Tibial nerve (tissue), 4 donors: Measurements from ENCODE around the gene GYPC. TPM values are rescaled to one million over a fixed set of nuclear protein-coding genes. Genes with fewer than 3 reads are reported as not detected.

ENCODE experiments used
- DNase-seq, 2 donors: peaks; one replicate each; pipeline ENCODE4 v3.0.0-alpha.2; 2019; ENCODE audit warnings: low spot score in 2 of 2
- H3K27ac ChIP-seq, 4 donors: fragments of 200-600 bp; sonication (generic) in 3 of 4; one replicate each; pipeline ENCODE4 v1.5.1; 2017 to 2019; ENCODE audit warnings: mild to moderate bottlenecking in 1 of 4
- H3K27me3 ChIP-seq, 2 donors: fragments of 200-600 bp; sonication (generic) in 1 of 2; one replicate each; pipeline versions ENCODE4 v1.5.1 to v1.6.0; 2017 to 2019
- H3K36me3 ChIP-seq, 3 donors: fragments of 200-600 bp; sonication (generic); one replicate each; pipeline ENCODE4 v1.5.1; 2018 to 2019
- H3K4me1 ChIP-seq, 4 donors: fragments of 200-600 bp; sonication (generic) in 3 of 4; one replicate each; pipeline ENCODE4 v1.5.1; 2017 to 2019
- H3K4me3 ChIP-seq, 4 donors: fragments of 200-600 bp; sonication (generic) in 3 of 4; one replicate each; pipeline ENCODE4 v1.5.1; 2017 to 2019; ENCODE audit warnings: mild to moderate bottlenecking in 1 of 4, moderate library complexity in 1 of 4
- H3K9me3 ChIP-seq, 4 donors: fragments of 200-600 bp; sonication (generic) in 3 of 4; one replicate each; pipeline ENCODE4 v1.5.1; 2017 to 2019
- EP300 ChIP-seq, 2 donors: sonication (generic); formaldehyde crosslinking; IDR thresholded peaks; one replicate each; pipeline ENCODE4 v1.6.1; 2017; ENCODE audit warnings: antibody characterized with exemption in 2 of 2, mild to moderate bottlenecking in 1 of 2
- POLR2A ChIP-seq, 2 donors: fragments of 450-650 bp; IDR thresholded peaks; one replicate each; pipeline ENCODE4 v1.6.1; 2017; ENCODE audit warnings: antibody characterized with exemption in 2 of 2, mild to moderate bottlenecking in 2 of 2, moderate library complexity in 2 of 2
- WGBS, 2 donors: methylation state at CpG; one replicate each; pipeline ENCODE4 v1.1.5; 2018; 5-methylcytosine and 5-hydroxymethylcytosine counted together
- total RNA-seq, 4 donors: library from RNA; depleted of rRNA; stranded (reverse); fragments of >200 nt; gene quantifications; one replicate each; pipeline ENCODE4 v1.1.0, GENCODE V29; 2016
- TF ChIP-seq, protein P1 (sequence below), 5 experiments: fragments of 200-600 bp in 3 of 5; fragments of 450-650 bp in 2 of 5; sonication (generic) in 3 of 5; IDR thresholded peaks; one replicate each; pipeline ENCODE4 v1.5.1; 2016 to 2019; ENCODE audit warnings: antibody characterized with exemption in 5 of 5, mild to moderate bottlenecking in 3 of 5, moderate library complexity in 2 of 5

The GYPC gene
- total RNA-seq, 4 donors from 2014 or later, result 50.4 to 87.6 (median 67.8) TPM

DNA sequence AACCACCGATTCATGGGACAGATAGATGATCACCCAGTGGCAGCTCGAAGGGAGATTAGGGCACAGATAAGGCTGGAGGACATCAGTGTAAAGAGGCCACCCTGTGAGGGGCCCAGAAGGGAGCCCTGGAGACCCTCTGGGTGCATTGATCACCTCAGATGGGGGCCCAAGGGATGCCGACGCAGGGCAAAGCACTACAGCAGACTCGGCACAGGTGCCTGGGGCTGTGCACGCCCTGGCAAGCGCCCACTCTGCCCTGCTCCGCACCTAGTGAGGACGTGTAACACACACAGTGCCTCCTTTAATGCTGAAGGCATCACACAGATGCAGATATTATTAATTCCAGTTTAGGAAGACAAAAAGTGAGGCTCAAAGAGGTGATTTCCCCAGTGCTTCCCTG is 9.5 kb downstream of the GYPC start:
- Histone ChIP-seq H3K9me3 (no peaks in the 10 kb centered on the region), H3K27me3 (no peaks in the 10 kb centered on the region), H3K4me3 (no peak overlapping the region), H3K4me1 (peaks cover 0 to 70% (median 9%) of the 10 kb centered on the region in 4 donors), H3K36me3 (no peaks in the 10 kb centered on the region), H3K27ac (peak overlapping the region in 1 of 4 donors; percentile 3)
- no peak for DNase-seq
- TF ChIP-seq POLR2A (IDR thresholded peaks at IDR 0.05) (no peak), EP300 (IDR thresholded peaks at IDR 0.05) (no peak)
- TF ChIP-seq, protein P1, sequence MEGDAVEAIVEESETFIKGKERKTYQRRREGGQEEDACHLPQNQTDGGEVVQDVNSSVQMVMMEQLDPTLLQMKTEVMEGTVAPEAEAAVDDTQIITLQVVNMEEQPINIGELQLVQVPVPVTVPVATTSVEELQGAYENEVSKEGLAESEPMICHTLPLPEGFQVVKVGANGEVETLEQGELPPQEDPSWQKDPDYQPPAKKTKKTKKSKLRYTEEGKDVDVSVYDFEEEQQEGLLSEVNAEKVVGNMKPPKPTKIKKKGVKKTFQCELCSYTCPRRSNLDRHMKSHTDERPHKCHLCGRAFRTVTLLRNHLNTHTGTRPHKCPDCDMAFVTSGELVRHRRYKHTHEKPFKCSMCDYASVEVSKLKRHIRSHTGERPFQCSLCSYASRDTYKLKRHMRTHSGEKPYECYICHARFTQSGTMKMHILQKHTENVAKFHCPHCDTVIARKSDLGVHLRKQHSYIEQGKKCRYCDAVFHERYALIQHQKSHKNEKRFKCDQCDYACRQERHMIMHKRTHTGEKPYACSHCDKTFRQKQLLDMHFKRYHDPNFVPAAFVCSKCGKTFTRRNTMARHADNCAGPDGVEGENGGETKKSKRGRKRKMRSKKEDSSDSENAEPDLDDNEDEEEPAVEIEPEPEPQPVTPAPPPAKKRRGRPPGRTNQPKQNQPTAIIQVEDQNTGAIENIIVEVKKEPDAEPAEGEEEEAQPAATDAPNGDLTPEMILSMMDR (IDR thresholded peaks at IDR 0.05), result no peak
- WGBS, 2 donors, result 78 to 81% methylated on average over 3 to 9 of the region's 9 CpGs

DNA sequence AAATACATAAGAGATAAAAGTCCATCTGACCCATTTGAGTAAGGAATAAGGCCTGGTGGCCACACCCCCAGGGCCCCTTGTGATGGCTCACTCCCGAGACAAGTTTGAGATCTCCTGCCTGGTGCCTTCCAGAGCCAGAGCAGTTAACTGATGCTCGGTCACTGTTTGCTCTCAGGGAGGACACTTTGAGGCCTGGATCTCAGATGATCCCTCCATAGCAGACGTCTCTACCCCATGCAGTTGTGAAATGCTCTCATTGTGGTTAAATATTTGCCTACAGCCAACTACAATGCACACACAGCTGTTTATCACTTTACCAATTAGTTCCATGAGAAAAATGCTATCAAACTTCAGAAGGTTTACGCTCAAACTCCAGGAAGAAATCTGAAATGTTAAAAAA is 12.3 kb downstream of the GYPC start:
- Histone ChIP-seq H3K4me3 (no peak overlapping the region), H3K9me3 (no peaks in the 10 kb centered on the region), H3K27ac (no peak overlapping the region), H3K4me1 (peaks cover 0 to 56% (median 6%) of the 10 kb centered on the region in 4 donors), H3K36me3 (peaks cover 0 to 7% (median 0%) of the 10 kb centered on the region in 3 donors), H3K27me3 (no peaks in the 10 kb centered on the region)
- TF ChIP-seq EP300 (IDR thresholded peaks at IDR 0.05) (no peak), POLR2A (IDR thresholded peaks at IDR 0.05) (no peak)
- TF ChIP-seq, protein P1 (IDR thresholded peaks at IDR 0.05), result no peak
- WGBS, 2 donors, result 76 to 82% methylated on average over 4 of the region's 4 CpGs
- DNase-seq, result no peak

DNA sequence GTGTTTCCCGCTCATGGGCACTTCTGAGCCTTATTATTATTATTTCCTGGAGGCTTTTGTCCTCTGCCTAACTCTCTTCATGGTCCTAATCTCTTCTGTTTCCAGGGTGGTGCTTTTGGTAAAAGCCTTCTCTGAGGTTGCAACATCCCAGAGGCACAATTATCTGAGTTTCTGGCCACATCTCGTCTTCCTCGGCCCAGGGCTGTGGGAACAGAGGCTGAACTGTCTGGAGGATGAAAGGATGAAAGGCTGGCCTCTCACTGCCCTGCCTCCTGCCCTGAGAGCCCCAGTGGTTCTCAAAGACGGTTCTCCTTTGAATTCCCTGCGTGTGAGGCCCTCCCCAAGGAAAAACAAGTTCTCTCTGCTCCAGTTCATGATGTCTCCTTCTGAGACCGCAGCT is 13.8 kb downstream of the GYPC start:
- Histone ChIP-seq H3K4me3 (no peak overlapping the region), H3K27ac (peak overlapping the region in 2 of 4 donors; percentile 25 to 62), H3K9me3 (peaks cover 0 to under 1% (median 0%) of the 10 kb centered on the region in 4 donors), H3K27me3 (no peaks in the 10 kb centered on the region), H3K36me3 (peaks cover 0 to 11% (median 0%) of the 10 kb centered on the region in 3 donors), H3K4me1 (peaks cover 0 to 42% (median 4%) of the 10 kb centered on the region in 4 donors)
- no peak for DNase-seq
- TF ChIP-seq, protein P1 (IDR thresholded peaks at IDR 0.05), result no peak
- TF ChIP-seq POLR2A (IDR thresholded peaks at IDR 0.05) (no peak), EP300 (IDR thresholded peaks at IDR 0.05) (no peak)
- 37 to 44% methylated on average over 6 of the region's 6 CpGs for WGBS, 2 donors

GRCh38 chr2:126671488-126671887 is 15.5 kb downstream of the GYPC start:
- H3K27ac ChIP-seq, result no peak overlapping the region
- WGBS, 2 donors, result 92 to 100% methylated on average over 3 to 7 of the region's 7 CpGs
- DNase-seq, result no peak
- no peaks in the 10 kb centered on the region for H3K27me3 ChIP-seq
- H3K9me3 ChIP-seq, result peaks cover 0 to 15% (median 0%) of the 10 kb centered on the region in 4 donors
- no peak for TF ChIP-seq EP300 (IDR thresholded peaks at IDR 0.05)
- no peak for TF ChIP-seq POLR2A (IDR thresholded peaks at IDR 0.05)
- TF ChIP-seq, protein P1 (IDR thresholded peaks at IDR 0.05), result no peak
- H3K36me3 ChIP-seq, result peaks cover 0 to 26% (median 0%) of the 10 kb centered on the region in 3 donors
- H3K4me1 ChIP-seq, result peaks cover 0 to 27% (median 0%) of the 10 kb centered on the region in 4 donors
- no peak overlapping the region for H3K4me3 ChIP-seq

DNA sequence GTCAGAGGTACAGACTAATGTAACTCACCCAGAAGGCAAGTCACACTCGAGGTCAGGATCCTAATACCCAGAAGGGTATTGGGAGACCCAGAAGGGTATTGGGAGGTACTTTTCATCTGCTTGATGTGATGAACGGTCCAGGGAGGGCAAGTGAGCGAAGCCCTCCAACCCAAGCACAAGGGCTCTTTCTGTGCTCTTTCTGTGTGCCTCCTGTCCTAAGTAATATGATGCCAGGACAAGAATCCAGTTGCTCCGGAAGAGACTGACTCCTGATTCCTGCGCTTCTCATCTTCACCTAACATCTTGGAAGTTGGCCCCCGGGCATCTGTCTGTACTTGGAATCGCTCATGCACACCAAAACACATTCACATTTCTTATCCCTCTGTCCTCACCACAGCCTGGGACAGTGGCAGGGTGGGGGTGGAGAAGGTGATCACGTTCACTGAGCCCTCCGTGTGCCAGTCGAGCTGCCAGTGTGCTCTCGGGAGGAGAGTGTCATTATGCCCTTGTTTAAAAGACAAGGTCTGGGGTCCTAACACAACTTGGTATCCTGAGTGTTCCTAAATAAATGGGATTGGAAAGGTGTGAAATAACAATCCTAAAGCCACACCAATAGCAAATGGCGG is 17.1 kb downstream of the GYPC start:
- no peak overlapping the region for H3K4me3 ChIP-seq
- WGBS, 2 donors, result 85 to 88% methylated on average over 12 of the region's 12 CpGs
- H3K27ac ChIP-seq, result no peak overlapping the region
- peaks cover 0 to 26% (median 0%) of the 10 kb centered on the region in 3 donors for H3K36me3 ChIP-seq
- peaks cover 0 to 22% (median 0%) of the 10 kb centered on the region in 4 donors for H3K4me1 ChIP-seq
- TF ChIP-seq, protein P1 (IDR thresholded peaks at IDR 0.05), result no peak
- no peak for TF ChIP-seq POLR2A (IDR thresholded peaks at IDR 0.05)
- TF ChIP-seq EP300 (IDR thresholded peaks at IDR 0.05), result no peak
- no peak for DNase-seq
- H3K27me3 ChIP-seq, result no peaks in the 10 kb centered on the region
- peaks cover 0 to 15% (median 0%) of the 10 kb centered on the region in 4 donors for H3K9me3 ChIP-seq
